Hepatocyte (in vitro differentiated cells): ENCODE measurements around the gene WNT3A. TPM values are rescaled to one million over a fixed set of nuclear protein-coding genes. Genes with fewer than 3 reads are reported as not detected.

ENCODE experiments used
- DNase-seq: peaks from one replicate; pipeline ENCODE4 v3.0.0-alpha.2; 2016; ENCODE audit warnings: low spot score
- H2AFZ ChIP-seq: fragments of 200-600 bp; sonication (generic); 2 replicates; pipeline ENCODE4 v1.6.0; 2016; ENCODE audit warnings: antibody characterized with exemption, mild to moderate bottlenecking
- H3K27ac ChIP-seq: fragments of 200-600 bp; sonication (generic); 2 replicates; pipeline ENCODE4 v1.5.1; 2016; ENCODE audit warnings: mild to moderate bottlenecking
- H3K27me3 ChIP-seq: fragments of 200-600 bp; sonication (generic); 2 replicates; pipeline ENCODE4 v1.6.1; 2016
- H3K36me3 ChIP-seq: fragments of 200-600 bp; sonication (generic); replicated peaks from 2 replicates; pipeline ENCODE4 v1.5.1; 2016; ENCODE audit warnings: low read depth; ENCODE audit not compliant: insufficient read depth
- H3K4me1 ChIP-seq: fragments of 200-600 bp; sonication (generic); 2 replicates; pipeline ENCODE4 v1.5.1; 2016; ENCODE audit warnings: mild to moderate bottlenecking, moderate library complexity; ENCODE audit not compliant: insufficient read depth
- H3K4me2 ChIP-seq: fragments of 200-600 bp; sonication (generic); 2 replicates; pipeline ENCODE4 v1.6.0; 2016
- H3K4me3 ChIP-seq: fragments of 200-600 bp; sonication (generic); 2 replicates; pipeline ENCODE4 v1.5.1; 2016; ENCODE audit warnings: mild to moderate bottlenecking
- H3K79me2 ChIP-seq: fragments of 200-600 bp; sonication (generic); 2 replicates; pipeline ENCODE4 v1.6.0; 2017; ENCODE audit warnings: mild to moderate bottlenecking
- H3K9me2 ChIP-seq: fragments of 200-600 bp; sonication (generic); replicated peaks from 2 replicates; pipeline ENCODE4 v1.6.0; 2017; ENCODE audit warnings: mild to moderate bottlenecking; ENCODE audit not compliant: insufficient read depth
- H3K9me3 ChIP-seq: fragments of 200-600 bp; sonication (generic); 2 replicates; pipeline ENCODE4 v1.5.1; 2016; ENCODE audit warnings: low read depth, mild to moderate bottlenecking
- H4K20me1 ChIP-seq: fragments of 200-600 bp; sonication (generic); 2 replicates; pipeline ENCODE4 v1.6.0; 2016; ENCODE audit warnings: mild to moderate bottlenecking; ENCODE audit not compliant: insufficient read depth, poor library complexity, severe bottlenecking
- CTCF ChIP-seq: fragments of 200-600 bp; sonication (generic); IDR thresholded peaks from 2 replicates; pipeline ENCODE4 v1.5.1; 2016; ENCODE audit warnings: antibody characterized with exemption, mild to moderate bottlenecking; ENCODE audit not compliant: poor library complexity
- EZH2 ChIP-seq: fragments of 200-600 bp; sonication (generic); IDR thresholded peaks from 2 replicates; pipeline ENCODE4 v1.6.1; 2016; ENCODE audit warnings: antibody characterized with exemption, mild to moderate bottlenecking, borderline replicate concordance
- EZH2phosphoT487 ChIP-seq: fragments of 200-600 bp; sonication (generic); IDR thresholded peaks from one replicate; pipeline ENCODE4 v1.6.1; 2018; ENCODE audit warnings: antibody characterized with exemption, mild to moderate bottlenecking, low read depth, moderate library complexity; ENCODE audit not compliant: unreplicated experiment, severe bottlenecking
- WGBS: methylation state at CpG from one replicate; pipeline ENCODE4 v1.1.6; 2016; ENCODE audit warnings: low lambda C conversion rate; ENCODE audit errors: missing lambda C conversion rate; 5-methylcytosine and 5-hydroxymethylcytosine counted together
- polyA plus RNA-seq: library from polyadenylated mRNA; unstranded; fragments of >200 nt; fragmentation: Nextera tagmentation; extraction: Ambion mirVana; gene quantifications from 2 replicates; pipeline ENCODE4 v1.2.1, GENCODE V29; 2016
- total RNA-seq: library from RNA; depleted of rRNA; stranded (reverse); fragments of >200 nt; gene quantifications from 2 replicates; pipeline ENCODE4 v1.2.3, GENCODE V29; 2014

Gene WNT3A
- total and polyA plus RNA-seq, 2 experiments from 2014 or later: 0.03 TPM; not detected in 1

GRCh38 chr1:228074954-228075730 lies 68.3 kb downstream of the WNT3A start:
- Histone ChIP-seq H3K4me2 (no peak overlapping the region), H3K9me2 (no peaks in the 10 kb centered on the region), H3K36me3 (no peaks in the 10 kb centered on the region), H3K4me1 (no peaks in the 10 kb centered on the region), H4K20me1 (no peaks in the 10 kb centered on the region), H3K27ac (no peak overlapping the region), H3K79me2 (peaks cover 2% of the 10 kb centered on the region), H3K27me3 (peaks cover 8% of the 10 kb centered on the region), H3K9me3 (no peaks in the 10 kb centered on the region), H2AFZ (no peak overlapping the region), H3K4me3 (no peak overlapping the region)
- TF ChIP-seq EZH2phosphoT487: no peak
- TF ChIP-seq CTCF: no peak
- no peak for TF ChIP-seq EZH2
- DNase-seq: no peak
- 59% methylated on average over 18 of the region's 18 CpGs for WGBS

GRCh38 chr1:228075801-228076271 lies 69.0 kb downstream of the WNT3A start:
- H3K9me3 ChIP-seq: no peaks in the 10 kb centered on the region
- H3K4me1 ChIP-seq: no peaks in the 10 kb centered on the region
- no peak overlapping the region for H3K4me2 ChIP-seq
- H2AFZ ChIP-seq: no peak overlapping the region
- H3K79me2 ChIP-seq: peaks cover 8% of the 10 kb centered on the region
- DNase-seq: no peak
- H3K36me3 ChIP-seq: no peaks in the 10 kb centered on the region
- H3K27me3 ChIP-seq: peaks cover 4% of the 10 kb centered on the region
- H4K20me1 ChIP-seq: no peaks in the 10 kb centered on the region
- no peaks in the 10 kb centered on the region for H3K9me2 ChIP-seq
- H3K27ac ChIP-seq: no peak overlapping the region
- H3K4me3 ChIP-seq: no peak overlapping the region
- 87% methylated on average over 9 of the region's 9 CpGs for WGBS
- no peak for TF ChIP-seq EZH2
- TF ChIP-seq CTCF: no peak
- TF ChIP-seq EZH2phosphoT487: no peak

- Histone ChIP-seq H3K4me3 (no peak overlapping the region), H2AFZ (no peak overlapping the region), H3K9me3 (no peaks in the 10 kb centered on the region), H3K9me2 (no peaks in the 10 kb centered on the region), H3K27ac (no peak overlapping the region), H4K20me1 (no peaks in the 10 kb centered on the region), H3K36me3 (no peaks in the 10 kb centered on the region), H3K4me2 (no peak overlapping the region), H3K27me3 (no peaks in the 10 kb centered on the region), H3K79me2 (peaks cover 18% of the 10 kb centered on the region), H3K4me1 (peaks cover 9% of the 10 kb centered on the region)
- TF ChIP-seq CTCF (no peak), EZH2phosphoT487 (no peak), EZH2 (no peak)
- WGBS: 81% methylated on average over 9 of the region's 9 CpGs
- DNase-seq: no peak
Measured at GRCh38 chr1:228076796-228077430, 70.1 kb downstream of the WNT3A start.
